ENCODE data around the gene ST7. TPM values are rescaled to one million over a fixed set of nuclear protein-coding genes. Genes with fewer than 3 reads are reported as not detected.

The ST7 gene
- total RNA-seq, 1 donor from 2014 or later = 8.3 TPM

GRCh38 chr7:117074378-117074777 is 121.1 kb downstream of the ST7 start:
- POLR2A ChIA-PET = no interaction called here
- H3K4me1 Mint-ChIP-seq = no peaks in the 10 kb centered on the region
- DNase-seq (no peak), ATAC-seq (ENCODE audit: low read depth) (no peak)
- CTCF ChIA-PET = no interaction called here
- H3K27ac Mint-ChIP-seq = no peak overlapping the region
- intact Hi-C loops (cut with micrococcal nuclease) = no loop called here
- peaks cover 3% of the 10 kb centered on the region for H3K36me3 Mint-ChIP-seq (ENCODE audit: low read depth)
- peaks cover 3% of the 10 kb centered on the region for H3K9me3 Mint-ChIP-seq
- H3K27me3 Mint-ChIP-seq = no peaks in the 10 kb centered on the region
- H3K4me3 Mint-ChIP-seq = no peak overlapping the region
- no peak for TF ChIP-seq CTCF (IDR thresholded peaks at IDR 0.05)

- Mint-ChIP-seq H3K4me1 (no peaks in the 10 kb centered on the region), H3K27me3 (no peaks in the 10 kb centered on the region), H3K27ac (no peak overlapping the region), H3K4me3 (no peak overlapping the region), H3K9me3 (peaks cover 3% of the 10 kb centered on the region), H3K36me3 (ENCODE audit: low read depth) (peaks cover 3% of the 10 kb centered on the region)
- intact Hi-C loops (cut with micrococcal nuclease) = no loop called here
- ATAC-seq (ENCODE audit: low read depth) (no peak), DNase-seq (no peak)
- CTCF ChIA-PET = no interaction called here
- POLR2A ChIA-PET = no interaction called here
- TF ChIP-seq CTCF (IDR thresholded peaks at IDR 0.05) = no peak
Measured at GRCh38 chr7:117075934-117076333, 122.6 kb downstream of the ST7 start.

GRCh38 chr7:117076426-117076943 is 123.2 kb downstream of the ST7 start:
- POLR2A ChIA-PET = no interaction called here
- Mint-ChIP-seq H3K4me1 (no peaks in the 10 kb centered on the region), H3K4me3 (no peak overlapping the region), H3K9me3 (peaks cover 3% of the 10 kb centered on the region), H3K27ac (no peak overlapping the region), H3K36me3 (ENCODE audit: low read depth) (peaks cover 3% of the 10 kb centered on the region), H3K27me3 (no peaks in the 10 kb centered on the region)
- no peak for ATAC-seq (ENCODE audit: low read depth)
- no peak for DNase-seq
- no peak for TF ChIP-seq CTCF (IDR thresholded peaks at IDR 0.05)
- CTCF ChIA-PET = no interaction called here
- intact Hi-C loops (cut with micrococcal nuclease) = no loop called here

- DNase-seq = no peak
- intact Hi-C loops (cut with micrococcal nuclease) = no loop called here
- peaks cover 3% of the 10 kb centered on the region for H3K36me3 Mint-ChIP-seq (ENCODE audit: low read depth)
- H3K4me3 Mint-ChIP-seq = no peak overlapping the region
- H3K27ac Mint-ChIP-seq = no peak overlapping the region
- H3K9me3 Mint-ChIP-seq = peaks cover 3% of the 10 kb centered on the region
- TF ChIP-seq CTCF (IDR thresholded peaks at IDR 0.05) = no peak
- no peak for ATAC-seq (ENCODE audit: low read depth)
- POLR2A ChIA-PET = no interaction called here
- H3K4me1 Mint-ChIP-seq = no peaks in the 10 kb centered on the region
- CTCF ChIA-PET = no interaction called here
- no peaks in the 10 kb centered on the region for H3K27me3 Mint-ChIP-seq
Measured at GRCh38 chr7:117077658-117078057, 124.4 kb downstream of the ST7 start.

- no peak for TF ChIP-seq CTCF (IDR thresholded peaks at IDR 0.05)
- no peaks in the 10 kb centered on the region for H3K27me3 Mint-ChIP-seq
- H3K27ac Mint-ChIP-seq = no peak overlapping the region
- no peaks in the 10 kb centered on the region for H3K9me3 Mint-ChIP-seq
- DNase-seq = no peak
- ChIA-PET CTCF (no interaction called here), POLR2A (no interaction called here)
- no peak for ATAC-seq (ENCODE audit: low read depth)
- H3K36me3 Mint-ChIP-seq (ENCODE audit: low read depth) = no peaks in the 10 kb centered on the region
- intact Hi-C loops (cut with micrococcal nuclease) = no loop called here
- H3K4me3 Mint-ChIP-seq = no peak overlapping the region
- H3K4me1 Mint-ChIP-seq = peaks cover 4% of the 10 kb centered on the region
Measured at GRCh38 chr7:117082647-117083046, 129.3 kb downstream of the ST7 start.
